ENCODE data around the gene IGF1R. TPM values are rescaled to one million over a fixed set of nuclear protein-coding genes. Genes with fewer than 3 reads are reported as not detected.

IGF1R gene
- total RNA-seq, 2 donors from 2014 or later = 115 to 119 TPM

DNA sequence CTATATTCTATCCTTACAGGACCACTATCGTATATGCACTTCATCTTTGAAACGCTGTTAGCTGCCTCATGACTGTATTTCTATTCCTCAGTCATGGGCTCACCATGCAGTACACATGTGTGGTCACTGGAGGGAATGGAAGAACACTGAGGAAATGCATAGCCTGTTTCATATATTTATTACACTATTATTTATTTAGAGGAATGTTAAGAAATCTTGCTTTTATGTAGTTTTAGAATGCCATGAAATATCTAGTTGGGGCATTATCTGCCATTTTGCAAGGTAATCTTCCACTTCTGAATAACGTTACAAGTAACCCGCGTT is 155.7 kb downstream of the IGF1R start:
- Mint-ChIP-seq H3K27ac (peak overlapping the region; percentile 13), H3K27me3 (ENCODE audit: insufficient read depth) (no peaks in the 10 kb centered on the region), H3K4me3 (no peak overlapping the region), H3K4me1 (peaks cover 62% of the 10 kb centered on the region), H3K9me3 (no peaks in the 10 kb centered on the region), H3K36me3 (ENCODE audit: low read depth) (peaks cover 4% of the 10 kb centered on the region)
- Histone ChIP-seq H3K36me3 (ENCODE audit: control insufficient read depth, insufficient read depth, low read length) (no peaks in the 10 kb centered on the region), H3K27me3 (ENCODE audit: control insufficient read depth, insufficient read depth, low read length, poor library complexity, severe bottlenecking) (no peaks in the 10 kb centered on the region), H3K9me3 (ENCODE audit: control insufficient read depth, low read length) (no peaks in the 10 kb centered on the region), H3K9ac (ENCODE audit: extremely low read depth, low read length, poor library complexity, severe bottlenecking) (no peak overlapping the region), H3K4me3 (ENCODE audit: low read length) (no peak overlapping the region), H3K4me1 (ENCODE audit: control insufficient read depth, insufficient read depth, low read length) (peaks cover 24% of the 10 kb centered on the region), H3K27ac (ENCODE audit: low read depth, low read length) (no peak overlapping the region)
- WGBS, 2 experiments (ENCODE audit: insufficient coverage in 1 of 2, insufficient read length in 1 of 2) = 90 to 94% methylated on average over 5 of the region's 5 CpGs
- TF ChIP-seq, protein P1, sequence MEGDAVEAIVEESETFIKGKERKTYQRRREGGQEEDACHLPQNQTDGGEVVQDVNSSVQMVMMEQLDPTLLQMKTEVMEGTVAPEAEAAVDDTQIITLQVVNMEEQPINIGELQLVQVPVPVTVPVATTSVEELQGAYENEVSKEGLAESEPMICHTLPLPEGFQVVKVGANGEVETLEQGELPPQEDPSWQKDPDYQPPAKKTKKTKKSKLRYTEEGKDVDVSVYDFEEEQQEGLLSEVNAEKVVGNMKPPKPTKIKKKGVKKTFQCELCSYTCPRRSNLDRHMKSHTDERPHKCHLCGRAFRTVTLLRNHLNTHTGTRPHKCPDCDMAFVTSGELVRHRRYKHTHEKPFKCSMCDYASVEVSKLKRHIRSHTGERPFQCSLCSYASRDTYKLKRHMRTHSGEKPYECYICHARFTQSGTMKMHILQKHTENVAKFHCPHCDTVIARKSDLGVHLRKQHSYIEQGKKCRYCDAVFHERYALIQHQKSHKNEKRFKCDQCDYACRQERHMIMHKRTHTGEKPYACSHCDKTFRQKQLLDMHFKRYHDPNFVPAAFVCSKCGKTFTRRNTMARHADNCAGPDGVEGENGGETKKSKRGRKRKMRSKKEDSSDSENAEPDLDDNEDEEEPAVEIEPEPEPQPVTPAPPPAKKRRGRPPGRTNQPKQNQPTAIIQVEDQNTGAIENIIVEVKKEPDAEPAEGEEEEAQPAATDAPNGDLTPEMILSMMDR (conservative IDR thresholded peaks at IDR 0.05) = peak; percentile 58
- DNase-seq = no peak

DNA sequence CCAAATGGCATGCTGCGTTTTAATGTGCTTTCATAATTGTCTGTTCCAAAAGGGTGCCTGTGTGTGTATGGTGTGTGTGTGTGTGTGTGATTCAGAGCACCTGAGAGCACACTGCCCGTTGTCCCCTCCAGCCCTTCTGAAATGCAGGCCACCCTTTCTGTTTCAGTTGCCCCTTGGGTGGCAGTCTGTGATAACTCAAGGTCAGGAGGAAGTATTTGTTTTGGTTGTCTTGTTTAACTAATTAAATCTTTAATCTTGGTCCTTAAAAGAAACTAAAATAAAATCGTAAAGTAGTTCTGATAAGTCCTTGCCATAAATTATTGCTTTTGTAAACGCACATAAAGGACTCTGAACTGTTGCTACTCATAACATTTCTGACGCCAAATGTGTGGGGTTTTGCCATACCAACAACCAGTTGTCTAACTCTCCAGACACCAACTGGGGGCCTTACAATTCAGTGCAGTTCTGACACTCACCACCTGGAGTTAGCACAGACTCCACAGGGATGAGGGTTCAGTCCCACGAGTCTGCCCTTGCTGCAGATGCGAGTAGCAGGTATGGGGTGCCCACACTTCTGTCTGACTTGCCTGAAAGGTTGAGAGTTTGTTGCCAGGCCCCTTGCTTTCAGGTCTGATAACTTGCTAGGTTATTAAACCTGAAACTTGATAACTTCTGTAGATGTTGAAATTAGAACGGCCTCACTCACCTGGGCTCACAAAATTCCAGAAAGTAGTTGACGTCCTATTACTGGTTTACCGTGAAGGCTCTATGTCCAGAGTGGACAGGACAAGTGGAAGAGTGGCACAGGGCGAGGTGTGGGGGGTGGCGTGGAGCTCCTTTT is 157.3 kb downstream of the IGF1R start:
- Histone ChIP-seq H3K36me3 (ENCODE audit: control insufficient read depth, insufficient read depth, low read length) (no peaks in the 10 kb centered on the region), H3K9me3 (ENCODE audit: control insufficient read depth, low read length) (no peaks in the 10 kb centered on the region), H3K4me3 (ENCODE audit: low read length) (no peak overlapping the region), H3K27me3 (ENCODE audit: control insufficient read depth, insufficient read depth, low read length, poor library complexity, severe bottlenecking) (no peaks in the 10 kb centered on the region), H3K4me1 (ENCODE audit: control insufficient read depth, insufficient read depth, low read length) (peaks cover 26% of the 10 kb centered on the region), H3K27ac (ENCODE audit: low read depth, low read length) (no peak overlapping the region), H3K9ac (ENCODE audit: extremely low read depth, low read length, poor library complexity, severe bottlenecking) (no peak overlapping the region)
- 91 to 95% methylated on average over 10 to 12 of the region's 12 CpGs for WGBS, 2 experiments (ENCODE audit: insufficient coverage in 1 of 2, insufficient read length in 1 of 2)
- peaks cover 1% of the 10 kb centered on the region for H3K9me3 Mint-ChIP-seq
- peaks cover 4% of the 10 kb centered on the region for H3K36me3 Mint-ChIP-seq (ENCODE audit: low read depth)
- TF ChIP-seq, protein P1 (conservative IDR thresholded peaks at IDR 0.05) = peak; percentile 63
- H3K27ac Mint-ChIP-seq = peak overlapping the region; percentile 69
- H3K4me1 Mint-ChIP-seq = peaks cover 56% of the 10 kb centered on the region
- no peak overlapping the region for H3K4me3 Mint-ChIP-seq
- peak; percentile 63 for DNase-seq
- H3K27me3 Mint-ChIP-seq (ENCODE audit: insufficient read depth) = no peaks in the 10 kb centered on the region

DNA sequence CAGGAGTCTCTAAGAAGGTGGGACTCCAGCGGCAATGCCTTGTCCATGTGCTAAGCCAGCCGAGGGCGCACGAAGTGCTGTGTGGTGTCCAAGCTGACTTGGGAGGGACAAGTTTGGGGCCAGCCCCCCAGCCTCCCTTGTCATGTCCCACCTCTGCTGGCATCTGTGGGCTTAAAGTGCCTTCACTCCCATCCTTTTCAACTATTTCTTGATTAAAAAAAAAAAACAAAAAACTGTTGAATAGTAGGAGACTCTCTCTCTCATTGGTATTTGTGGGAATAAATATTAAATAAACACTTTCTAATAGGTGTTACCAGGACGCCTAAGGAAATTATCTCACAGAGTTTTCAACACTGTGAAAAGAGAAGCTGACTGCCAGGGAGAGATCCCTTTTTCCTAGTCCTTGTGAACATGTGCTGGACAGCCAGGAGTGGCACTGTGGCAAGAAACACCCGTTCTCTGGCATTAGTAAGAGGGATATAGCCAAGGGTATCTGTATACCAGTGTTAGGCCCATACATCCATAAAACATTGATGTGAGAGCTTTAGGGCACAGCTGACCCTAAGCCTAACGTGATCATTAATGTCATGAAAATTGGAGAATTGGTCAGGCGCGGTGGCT is 158.0 kb downstream of the IGF1R start:
- Histone ChIP-seq H3K27me3 (ENCODE audit: control insufficient read depth, insufficient read depth, low read length, poor library complexity, severe bottlenecking) (no peaks in the 10 kb centered on the region), H3K9ac (ENCODE audit: extremely low read depth, low read length, poor library complexity, severe bottlenecking) (no peak overlapping the region), H3K4me1 (ENCODE audit: control insufficient read depth, insufficient read depth, low read length) (peaks cover 20% of the 10 kb centered on the region), H3K9me3 (ENCODE audit: control insufficient read depth, low read length) (no peaks in the 10 kb centered on the region), H3K27ac (ENCODE audit: low read depth, low read length) (no peak overlapping the region), H3K4me3 (ENCODE audit: low read length) (no peak overlapping the region), H3K36me3 (ENCODE audit: control insufficient read depth, insufficient read depth, low read length) (no peaks in the 10 kb centered on the region)
- peaks cover 48% of the 10 kb centered on the region for H3K4me1 Mint-ChIP-seq
- H3K9me3 Mint-ChIP-seq = peaks cover 1% of the 10 kb centered on the region
- H3K4me3 Mint-ChIP-seq = no peak overlapping the region
- H3K27ac Mint-ChIP-seq = no peak overlapping the region
- H3K36me3 Mint-ChIP-seq (ENCODE audit: low read depth) = peaks cover 4% of the 10 kb centered on the region
- no peaks in the 10 kb centered on the region for H3K27me3 Mint-ChIP-seq (ENCODE audit: insufficient read depth)
- TF ChIP-seq, protein P1 (conservative IDR thresholded peaks at IDR 0.05) = no peak
- peak; percentile 45 for DNase-seq
- WGBS, 2 experiments (ENCODE audit: insufficient coverage in 1 of 2, insufficient read length in 1 of 2) = 90 to 95% methylated on average over 4 to 9 of the region's 9 CpGs
